ENCODE results near the gene NABP1.

DNA sequence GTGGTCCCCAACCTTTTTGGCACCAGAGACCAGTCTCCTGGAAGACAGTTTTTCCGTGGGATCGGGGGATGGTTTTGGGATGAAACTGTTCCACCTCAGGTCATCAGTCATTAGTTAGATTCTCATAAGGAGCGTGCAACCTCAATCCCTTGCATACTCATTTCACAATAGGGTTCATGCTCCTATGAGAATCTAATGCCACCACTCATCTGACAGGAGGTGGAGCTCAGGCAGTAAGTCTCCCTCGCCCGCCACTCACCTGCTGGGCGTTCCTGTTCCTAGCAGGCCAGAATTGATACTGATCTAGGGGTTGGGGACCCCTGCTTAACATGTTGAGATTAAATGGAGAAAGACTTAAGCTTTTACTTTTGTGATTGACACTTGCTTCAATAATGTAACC is 9.9 kb downstream of the NABP1 start:
- TF ChIP-seq, protein P1, sequence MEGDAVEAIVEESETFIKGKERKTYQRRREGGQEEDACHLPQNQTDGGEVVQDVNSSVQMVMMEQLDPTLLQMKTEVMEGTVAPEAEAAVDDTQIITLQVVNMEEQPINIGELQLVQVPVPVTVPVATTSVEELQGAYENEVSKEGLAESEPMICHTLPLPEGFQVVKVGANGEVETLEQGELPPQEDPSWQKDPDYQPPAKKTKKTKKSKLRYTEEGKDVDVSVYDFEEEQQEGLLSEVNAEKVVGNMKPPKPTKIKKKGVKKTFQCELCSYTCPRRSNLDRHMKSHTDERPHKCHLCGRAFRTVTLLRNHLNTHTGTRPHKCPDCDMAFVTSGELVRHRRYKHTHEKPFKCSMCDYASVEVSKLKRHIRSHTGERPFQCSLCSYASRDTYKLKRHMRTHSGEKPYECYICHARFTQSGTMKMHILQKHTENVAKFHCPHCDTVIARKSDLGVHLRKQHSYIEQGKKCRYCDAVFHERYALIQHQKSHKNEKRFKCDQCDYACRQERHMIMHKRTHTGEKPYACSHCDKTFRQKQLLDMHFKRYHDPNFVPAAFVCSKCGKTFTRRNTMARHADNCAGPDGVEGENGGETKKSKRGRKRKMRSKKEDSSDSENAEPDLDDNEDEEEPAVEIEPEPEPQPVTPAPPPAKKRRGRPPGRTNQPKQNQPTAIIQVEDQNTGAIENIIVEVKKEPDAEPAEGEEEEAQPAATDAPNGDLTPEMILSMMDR (conservative IDR thresholded peaks at IDR 0.05 in 1 of 2, IDR thresholded peaks at IDR 0.05 in 1 of 2; ENCODE audit: extremely low read depth in 1 of 2, insufficient read depth in 1 of 2, low read depth in 1 of 2, low read length in 2 of 2), result no peak
- TF ChIP-seq EZH2 (IDR thresholded peaks at IDR 0.05; ENCODE audit: borderline replicate concordance, low read length), result no peak
